Uterus (tissue), 4 donors: ENCODE data around the gene SORT1. TPM values are rescaled to one million over a fixed set of nuclear protein-coding genes. Genes with fewer than 3 reads are reported as not detected.

Experiments
- DNase-seq, 2 donors: peaks; one replicate each; pipeline ENCODE4 v3.0.0-alpha.2; 2019 to 2020
- H3K27ac ChIP-seq, 2 donors: fragments of 200-600 bp; sonication (generic); 1 replicate in 1 of 2; 2 replicates in 1 of 2; pipeline ENCODE4 v1.5.1; 2016 to 2018
- H3K27me3 ChIP-seq, 2 donors: fragments of 200-600 bp; sonication (generic); one replicate each; pipeline ENCODE4 v1.5.1; 2018 to 2019; ENCODE audit warnings: control low read depth in 1 of 2
- H3K36me3 ChIP-seq, 2 donors: fragments of 200-600 bp; sonication (generic); one replicate each; pipeline ENCODE4 v1.5.1; 2019; ENCODE audit warnings: control low read depth in 1 of 2
- H3K4me1 ChIP-seq, 2 donors: fragments of 200-600 bp; sonication (generic); one replicate each; pipeline ENCODE4 v1.5.1; 2018 to 2019; ENCODE audit warnings: control low read depth in 1 of 2
- H3K4me3 ChIP-seq, 2 donors: fragments of 200-600 bp; sonication (generic); 1 replicate in 1 of 2; 2 replicates in 1 of 2; pipeline ENCODE4 v1.5.1; 2018 to 2019; ENCODE audit warnings: mild to moderate bottlenecking in 1 of 2
- H3K9me3 ChIP-seq, 2 donors: fragments of 200-600 bp; sonication (generic); one replicate each; pipeline ENCODE4 v1.5.1; 2019; ENCODE audit warnings: control low read depth in 1 of 2
- POLR2A ChIP-seq, 2 donors: fragments of 450-650 bp; IDR thresholded peaks; one replicate each; pipeline ENCODE4 v1.6.1; 2016; ENCODE audit warnings: antibody characterized with exemption in 2 of 2, mild to moderate bottlenecking in 1 of 2, moderate library complexity in 1 of 2
- intact Hi-C: fragments of 100-400 bp; cut with DNase I; formaldehyde crosslinking; loops from one replicate; pipeline ENCODE4 v1.15.1; 2023; ENCODE audit warnings: low total_unique reads
- total RNA-seq, 4 donors: library from RNA; depleted of rRNA in 3 of 4; stranded (reverse); fragments of >200 nt in 3 of 4; gene quantifications; one replicate each; pipeline versions ENCODE4 v1.1.0 to v1.2.4, GENCODE V29; 2014 to 2023
- TF ChIP-seq, protein P1 (sequence below), 4 experiments: fragments of 200-600 bp in 2 of 4; fragments of 450-650 bp in 2 of 4; sonication (generic) in 2 of 4; IDR thresholded peaks; one replicate each; pipeline ENCODE4 v1.5.1; 2016 to 2019; ENCODE audit warnings: antibody characterized with exemption in 4 of 4, mild to moderate bottlenecking in 2 of 4, moderate library complexity in 1 of 4
- donor health status: DM: yes; HTN: yes; CAD: no.

SORT1 gene
- total RNA-seq, 4 donors from 2014 or later = 20.2 to 43.4 (median 27.9) TPM

DNA sequence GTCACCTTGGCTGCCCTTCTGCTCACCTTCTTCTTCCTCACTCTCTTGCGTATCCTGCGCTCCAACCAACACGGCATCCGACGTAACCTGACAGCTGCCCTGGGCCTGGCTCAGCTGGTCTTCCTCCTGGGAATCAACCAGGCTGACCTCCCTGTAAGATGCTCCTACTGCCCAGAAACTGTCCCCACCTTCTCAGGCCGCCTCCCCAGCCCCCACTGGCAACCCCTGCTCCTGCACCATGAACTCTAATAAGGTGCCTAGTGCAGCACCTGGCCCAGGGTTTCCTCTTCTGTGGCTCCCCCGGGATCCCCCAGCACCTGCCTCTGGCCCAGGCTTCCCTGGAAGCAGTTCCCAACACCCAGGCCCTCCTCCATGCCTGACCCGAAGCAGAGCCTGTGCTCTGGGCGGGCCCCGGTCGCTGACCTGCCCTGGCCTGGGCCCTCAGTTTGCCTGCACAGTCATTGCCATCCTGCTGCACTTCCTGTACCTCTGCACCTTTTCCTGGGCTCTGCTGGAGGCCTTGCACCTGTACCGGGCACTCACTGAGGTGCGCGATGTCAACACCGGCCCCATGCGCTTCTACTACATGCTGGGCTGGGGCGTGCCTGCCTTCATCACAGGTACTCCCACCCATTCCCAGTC lies 127.6 kb downstream of the SORT1 start:
- Histone ChIP-seq H3K4me1 (no peaks in the 10 kb centered on the region), H3K4me3 (no peak overlapping the region), H3K27ac (no peak overlapping the region), H3K27me3 (no peaks in the 10 kb centered on the region), H3K9me3 (no peaks in the 10 kb centered on the region), H3K36me3 (no peaks in the 10 kb centered on the region)
- TF ChIP-seq, protein P1, sequence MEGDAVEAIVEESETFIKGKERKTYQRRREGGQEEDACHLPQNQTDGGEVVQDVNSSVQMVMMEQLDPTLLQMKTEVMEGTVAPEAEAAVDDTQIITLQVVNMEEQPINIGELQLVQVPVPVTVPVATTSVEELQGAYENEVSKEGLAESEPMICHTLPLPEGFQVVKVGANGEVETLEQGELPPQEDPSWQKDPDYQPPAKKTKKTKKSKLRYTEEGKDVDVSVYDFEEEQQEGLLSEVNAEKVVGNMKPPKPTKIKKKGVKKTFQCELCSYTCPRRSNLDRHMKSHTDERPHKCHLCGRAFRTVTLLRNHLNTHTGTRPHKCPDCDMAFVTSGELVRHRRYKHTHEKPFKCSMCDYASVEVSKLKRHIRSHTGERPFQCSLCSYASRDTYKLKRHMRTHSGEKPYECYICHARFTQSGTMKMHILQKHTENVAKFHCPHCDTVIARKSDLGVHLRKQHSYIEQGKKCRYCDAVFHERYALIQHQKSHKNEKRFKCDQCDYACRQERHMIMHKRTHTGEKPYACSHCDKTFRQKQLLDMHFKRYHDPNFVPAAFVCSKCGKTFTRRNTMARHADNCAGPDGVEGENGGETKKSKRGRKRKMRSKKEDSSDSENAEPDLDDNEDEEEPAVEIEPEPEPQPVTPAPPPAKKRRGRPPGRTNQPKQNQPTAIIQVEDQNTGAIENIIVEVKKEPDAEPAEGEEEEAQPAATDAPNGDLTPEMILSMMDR (IDR thresholded peaks at IDR 0.05) = no peak
- TF ChIP-seq POLR2A (IDR thresholded peaks at IDR 0.05) = no peak
- DNase-seq = no peak
- intact Hi-C loops = no loop called here

DNA sequence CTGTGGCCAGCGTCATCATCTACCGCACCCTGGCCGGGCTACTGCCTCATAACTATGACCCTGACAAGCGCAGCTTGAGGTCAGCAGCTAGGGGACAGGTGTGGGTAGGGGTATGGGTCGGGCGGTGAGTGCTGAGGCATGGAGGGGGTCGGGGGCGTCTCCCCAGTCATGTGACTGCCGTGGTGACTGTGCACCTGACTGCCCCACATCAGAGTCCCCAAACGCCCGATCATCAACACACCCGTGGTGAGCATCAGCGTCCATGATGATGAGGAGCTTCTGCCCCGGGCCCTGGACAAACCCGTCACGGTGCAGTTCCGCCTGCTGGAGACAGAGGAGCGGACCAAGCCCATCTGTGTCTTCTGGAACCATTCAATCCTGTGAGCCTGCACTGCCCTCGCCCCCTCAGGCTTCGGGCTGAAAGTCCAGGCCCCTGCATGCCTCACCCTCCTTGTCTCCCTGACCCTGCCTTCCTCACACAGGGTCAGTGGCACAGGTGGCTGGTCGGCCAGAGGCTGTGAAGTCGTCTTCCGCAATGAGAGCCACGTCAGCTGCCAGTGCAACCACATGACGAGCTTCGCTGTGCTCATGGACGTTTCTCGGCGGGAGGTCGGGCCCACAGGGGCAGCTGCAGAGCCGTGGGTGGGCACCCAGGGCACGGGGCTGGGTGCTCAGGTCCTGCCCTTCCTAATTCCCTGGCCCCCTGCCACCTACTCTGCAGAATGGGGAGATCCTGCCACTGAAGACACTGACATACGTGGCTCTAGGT lies 128.3 kb downstream of the SORT1 start:
- no peaks in the 10 kb centered on the region for H3K27me3 ChIP-seq
- no peaks in the 10 kb centered on the region for H3K9me3 ChIP-seq
- intact Hi-C loops = no loop called here
- H3K4me1 ChIP-seq = no peaks in the 10 kb centered on the region
- DNase-seq = no peak
- no peak overlapping the region for H3K27ac ChIP-seq
- H3K4me3 ChIP-seq = no peak overlapping the region
- H3K36me3 ChIP-seq = no peaks in the 10 kb centered on the region
- TF ChIP-seq, protein P1 (IDR thresholded peaks at IDR 0.05) = no peak
- TF ChIP-seq POLR2A (IDR thresholded peaks at IDR 0.05) = no peak

DNA sequence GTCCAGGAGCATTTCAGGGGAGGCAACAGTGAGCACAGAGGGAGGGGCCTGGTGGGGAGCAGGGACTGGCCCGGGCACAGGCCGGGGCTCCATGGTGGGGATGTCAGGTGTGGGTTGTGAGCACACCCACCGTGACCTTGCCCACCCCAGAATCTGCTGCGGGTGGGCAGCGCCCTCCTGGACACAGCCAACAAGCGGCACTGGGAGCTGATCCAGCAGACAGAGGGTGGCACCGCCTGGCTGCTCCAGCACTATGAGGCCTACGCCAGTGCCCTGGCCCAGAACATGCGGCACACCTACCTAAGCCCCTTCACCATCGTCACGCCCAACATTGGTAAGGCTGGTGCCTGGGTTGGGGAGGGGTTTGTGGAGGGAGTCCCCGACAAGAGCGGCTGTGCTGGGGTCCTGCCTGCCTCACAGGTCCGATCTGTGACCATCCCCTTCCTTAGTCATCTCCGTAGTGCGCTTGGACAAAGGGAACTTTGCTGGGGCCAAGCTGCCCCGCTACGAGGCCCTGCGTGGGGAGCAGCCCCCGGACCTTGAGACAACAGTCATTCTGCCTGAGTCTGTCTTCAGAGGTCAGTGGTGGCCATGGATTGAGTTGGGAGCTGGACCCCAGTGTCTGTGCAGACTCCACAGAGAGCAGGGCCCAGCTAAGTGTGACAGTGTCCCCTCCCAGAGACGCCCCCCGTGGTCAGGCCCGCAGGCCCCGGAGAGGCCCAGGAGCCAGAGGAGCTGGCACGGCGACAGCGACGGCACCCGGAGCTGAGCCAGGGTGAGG lies 129.1 kb downstream of the SORT1 start:
- Histone ChIP-seq H3K9me3 (no peaks in the 10 kb centered on the region), H3K27me3 (no peaks in the 10 kb centered on the region), H3K4me1 (no peaks in the 10 kb centered on the region), H3K4me3 (no peak overlapping the region), H3K27ac (no peak overlapping the region), H3K36me3 (no peaks in the 10 kb centered on the region)
- TF ChIP-seq POLR2A (IDR thresholded peaks at IDR 0.05) = no peak
- TF ChIP-seq, protein P1 (IDR thresholded peaks at IDR 0.05) = no peak
- no peak for DNase-seq
- intact Hi-C loops = no loop called here

DNA sequence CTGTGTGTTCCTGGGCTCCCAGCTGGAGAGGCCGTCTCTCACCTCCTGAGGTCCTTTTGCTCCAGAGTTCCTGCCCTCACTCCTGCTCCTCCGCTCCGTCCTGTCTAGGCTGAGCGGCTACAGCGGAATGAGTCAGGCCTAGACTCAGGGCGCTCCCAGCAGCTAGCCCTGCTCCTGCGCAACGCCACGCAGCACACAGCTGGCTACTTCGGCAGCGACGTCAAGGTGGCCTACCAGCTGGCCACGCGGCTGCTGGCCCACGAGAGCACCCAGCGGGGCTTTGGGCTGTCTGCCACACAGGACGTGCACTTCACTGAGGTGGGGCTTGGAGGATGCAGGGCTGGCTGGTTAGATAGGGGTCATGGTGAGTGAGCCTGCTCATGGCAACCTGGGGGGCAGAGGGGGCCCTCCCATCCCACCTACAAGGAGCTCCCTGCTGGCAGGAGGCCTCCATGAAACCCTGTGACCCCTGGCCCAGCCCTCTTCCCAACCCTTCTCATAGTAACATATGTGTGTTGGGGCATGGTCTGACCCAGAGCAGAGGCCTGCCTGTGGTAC lies 129.9 kb downstream of the SORT1 start:
- no peaks in the 10 kb centered on the region for H3K9me3 ChIP-seq
- H3K27ac ChIP-seq = no peak overlapping the region
- H3K4me3 ChIP-seq = no peak overlapping the region
- no peaks in the 10 kb centered on the region for H3K36me3 ChIP-seq
- TF ChIP-seq POLR2A (IDR thresholded peaks at IDR 0.05) = no peak
- TF ChIP-seq, protein P1 (IDR thresholded peaks at IDR 0.05) = no peak
- H3K27me3 ChIP-seq = no peaks in the 10 kb centered on the region
- intact Hi-C loops = no loop called here
- DNase-seq = no peak
- H3K4me1 ChIP-seq = no peaks in the 10 kb centered on the region
